GM19023 (cell line): Measurements from ENCODE around the gene MKNK1.
A peak's percentile ranks its signal among the peaks of the same experiment; 100 is the strongest.

ENCODE experiments used
- ATAC-seq: cut with Tn5 transposase; IDR thresholded peaks from one replicate; pipeline ENCODE4 v1.9.1; 2021; ENCODE audit warnings: mild to moderate bottlenecking, moderate library complexity; ENCODE audit not compliant: unreplicated experiment

The MKNK1 gene

GRCh38 chr1:46619656-46620258 lies 15.7 kb upstream of the MKNK1 start:
- ATAC-seq: no peak

- ATAC-seq: no peak
Observed at GRCh38 chr1:46618754-46619415, 14.8 kb upstream of the MKNK1 start.

- no peak for ATAC-seq
Observed at GRCh38 chr1:46617833-46618232, 13.8 kb upstream of the MKNK1 start.

- ATAC-seq: no peak
Observed at GRCh38 chr1:46617108-46617800, 13.2 kb upstream of the MKNK1 start.

GRCh38 chr1:46616277-46617107 lies 12.4 kb upstream of the MKNK1 start, which contains the start of gene MOB3C:
MOB3C (minus strand) TSS chr1:46616811; CDS start chr1:46613321, 3,490 bp downstream.
- peak; percentile 71 for ATAC-seq

- no peak for ATAC-seq
Observed at GRCh38 chr1:46615735-46616134, 11.7 kb upstream of the MKNK1 start.

- ATAC-seq: no peak
Observed at GRCh38 chr1:46615088-46615487, 11.0 kb upstream of the MKNK1 start.

- ATAC-seq: no peak
Observed at GRCh38 chr1:46614604-46614984, 10.5 kb upstream of the MKNK1 start.

GRCh38 chr1:46613661-46614603 lies 9.9 kb upstream of the MKNK1 start:
- peak; percentile 40 for ATAC-seq

- no peak for ATAC-seq
Observed at GRCh38 chr1:46612937-46613660, 9.0 kb upstream of the MKNK1 start.

GRCh38 chr1:46611691-46612221 lies 7.7 kb upstream of the MKNK1 start:
- ATAC-seq: no peak

GRCh38 chr1:46607345-46608130 lies 3.5 kb upstream of the MKNK1 start:
- ATAC-seq: no peak

GRCh38 chr1:46606255-46606965 lies 2.3 kb upstream of the MKNK1 start:
- no peak for ATAC-seq

GRCh38 chr1:46605232-46605631 lies 1.2 kb upstream of the MKNK1 start:
- ATAC-seq: no peak

- ATAC-seq: no peak
Observed at GRCh38 chr1:46603481-46603857, 599 bp downstream of the MKNK1 start.

- ATAC-seq: no peak
Observed at GRCh38 chr1:46601257-46602007, 2.6 kb downstream of the MKNK1 start.
